PC-9 (cell line): Measurements from ENCODE around the gene GK. TPM values are rescaled to one million over a fixed set of nuclear protein-coding genes. Genes with fewer than 3 reads are reported as not detected.

Source experiments
- BruUV-seq: library from RNA; stranded (reverse); fragments of 400-500 nt; replicated peaks from 2 replicates; lab custom pipeline; 2021; lab: Mats Ljungman, UMichigan
- CTCF ChIA-PET: fragments of 300-600 bp; sonication (Branson Sonifier 250); formaldehyde crosslinking; loops from one replicate; lab custom pipeline; 2022; ENCODE audit warnings: antibody characterized with exemption; lab: Charles Lee
- POLR2A ChIA-PET: fragments of 300-600 bp; sonication (Branson Sonifier 250); formaldehyde crosslinking; loops from one replicate; lab custom pipeline; 2022; ENCODE audit warnings: antibody characterized with exemption; ENCODE audit not compliant: unreplicated experiment; lab: Charles Lee
- DNase-seq, 2 experiments: peaks; one replicate each; pipeline versions ENCODE4 v3.0.0 to v3.0.0-alpha.2; 2015 to 2022; ENCODE audit warnings: mixed read lengths in 1 of 2
- H2AFZ ChIP-seq: fragments of 200-600 bp; sonication (generic); 2 replicates; pipeline ENCODE4 v1.8.1; 2017; ENCODE audit warnings: antibody characterized with exemption
- H3F3A ChIP-seq: fragments of 200-600 bp; sonication (generic); 2 replicates; pipeline ENCODE4 v1.8.1; 2017; ENCODE audit warnings: antibody characterized with exemption, mild to moderate bottlenecking, low read depth; ENCODE audit not compliant: insufficient read depth
- H3K27ac ChIP-seq: fragments of 200-600 bp; sonication (generic); 2 replicates; pipeline ENCODE4 v1.6.1; 2016; ENCODE audit warnings: mixed run types
- H3K27me3 ChIP-seq: fragments of 200-600 bp; sonication (generic); 2 replicates; pipeline ENCODE4 v1.6.1; 2016; ENCODE audit warnings: low read depth, mixed run types; ENCODE audit not compliant: insufficient read depth
- H3K36me3 ChIP-seq: fragments of 200-600 bp; sonication (generic); 2 replicates; pipeline ENCODE4 v1.6.1; 2016; ENCODE audit warnings: low read depth, mixed run types
- H3K4me1 ChIP-seq: fragments of 200-600 bp; sonication (generic); replicated peaks from 2 replicates; pipeline ENCODE4 v1.6.1; 2016; ENCODE audit warnings: mixed run types; ENCODE audit not compliant: insufficient read depth
- H3K4me2 ChIP-seq: fragments of 200-600 bp; sonication (generic); 2 replicates; pipeline ENCODE4 v1.6.1; 2017; ENCODE audit warnings: mixed run types
- H3K4me3 ChIP-seq: fragments of 200-600 bp; sonication (generic); 2 replicates; pipeline ENCODE4 v1.6.1; 2016; ENCODE audit warnings: mixed run types
- H3K79me2 ChIP-seq: fragments of 200-600 bp; sonication (generic); 2 replicates; pipeline ENCODE4 v1.6.1; 2017; ENCODE audit warnings: low read depth, mixed run types
- H3K9me2 ChIP-seq: fragments of 200-600 bp; sonication (generic); 2 replicates; pipeline ENCODE4 v1.8.1; 2017; ENCODE audit warnings: mild to moderate bottlenecking; ENCODE audit not compliant: insufficient read depth
- H3K9me3 ChIP-seq: fragments of 200-600 bp; sonication (generic); 2 replicates; pipeline ENCODE4 v1.8.1; 2016; ENCODE audit warnings: low read depth; ENCODE audit not compliant: insufficient read depth
- H4K20me1 ChIP-seq: fragments of 200-600 bp; sonication (generic); 2 replicates; pipeline ENCODE4 v1.8.1; 2017; ENCODE audit not compliant: insufficient read depth
- CTCF ChIP-seq: fragments of 200-600 bp; sonication (generic); conservative IDR thresholded peaks from 2 replicates; pipeline ENCODE4 v1.6.1; 2017; ENCODE audit warnings: mixed run types, antibody characterized with exemption, mild to moderate bottlenecking, moderate library complexity
- EZH2 ChIP-seq: fragments of 200-600 bp; sonication (generic); IDR thresholded peaks from 2 replicates; pipeline ENCODE4 v1.8.0; 2017; ENCODE audit warnings: antibody characterized with exemption, low read depth
- intact Hi-C: fragments of 100-400 bp; cut with micrococcal nuclease; formaldehyde crosslinking; loops from one replicate; pipeline ENCODE4 v1.10.0; 2022; ENCODE audit not compliant: unreplicated experiment
- total RNA-seq: library from RNA; stranded (reverse); gene quantifications from 2 replicates; pipeline ENCODE4 v1.2.3, GENCODE V29; 2021

Gene GK
- total RNA-seq, 1 experiment from 2014 or later = 5.4 TPM

GRCh38 chrX:30673884-30674598 lies 20.8 kb downstream of the GK start:
- intact Hi-C loops = no loop called here
- Histone ChIP-seq H3K27me3 (no peaks in the 10 kb centered on the region), H3K9me3 (no peaks in the 10 kb centered on the region), H3K4me2 (no peak overlapping the region), H3K79me2 (no peaks in the 10 kb centered on the region), H3K27ac (no peak overlapping the region), H3K4me3 (no peak overlapping the region), H3K9me2 (no peaks in the 10 kb centered on the region), H3K36me3 (no peaks in the 10 kb centered on the region), H4K20me1 (no peaks in the 10 kb centered on the region), H2AFZ (no peak overlapping the region), H3F3A (no peaks in the 10 kb centered on the region), H3K4me1 (no peaks in the 10 kb centered on the region)
- ChIA-PET POLR2A (no interaction called here), CTCF (interaction anchor here (0.5 kb wide), 1 partner anchor 24 kb away, joined by 4 read pairs; no protein-coding TSS in a partner anchor)
- BruUV-seq = no TSS peak
- DNase-seq = no peak
- TF ChIP-seq EZH2 (no peak), CTCF (no peak)

- Histone ChIP-seq H3K9me2 (no peaks in the 10 kb centered on the region), H3K36me3 (no peaks in the 10 kb centered on the region), H2AFZ (no peak overlapping the region), H3K27me3 (no peaks in the 10 kb centered on the region), H4K20me1 (no peaks in the 10 kb centered on the region), H3F3A (no peaks in the 10 kb centered on the region), H3K9me3 (no peaks in the 10 kb centered on the region), H3K79me2 (no peaks in the 10 kb centered on the region), H3K4me2 (no peak overlapping the region), H3K4me3 (no peak overlapping the region), H3K4me1 (no peaks in the 10 kb centered on the region), H3K27ac (no peak overlapping the region)
- intact Hi-C loops = no loop called here
- DNase-seq = no peak
- TF ChIP-seq EZH2 = no peak
- ChIA-PET POLR2A (no interaction called here), CTCF (interaction anchor here (0.5 kb wide), 1 partner anchor 25 kb away, joined by 4 read pairs; no protein-coding TSS in a partner anchor)
- BruUV-seq = no TSS peak
These were observed 21.6 kb downstream of the GK start for GRCh38 chrX:30674799-30675198.

GRCh38 chrX:30679369-30679768 lies 26.1 kb downstream of the GK start:
- Histone ChIP-seq H3K4me1 (no peaks in the 10 kb centered on the region), H2AFZ (no peak overlapping the region), H3F3A (no peaks in the 10 kb centered on the region), H3K9me2 (no peaks in the 10 kb centered on the region), H3K27me3 (no peaks in the 10 kb centered on the region), H3K4me3 (no peak overlapping the region), H4K20me1 (no peaks in the 10 kb centered on the region), H3K27ac (no peak overlapping the region), H3K79me2 (no peaks in the 10 kb centered on the region), H3K4me2 (no peak overlapping the region), H3K36me3 (no peaks in the 10 kb centered on the region), H3K9me3 (no peaks in the 10 kb centered on the region)
- BruUV-seq = no TSS peak
- POLR2A ChIA-PET = no interaction called here
- no peak for DNase-seq
- CTCF ChIA-PET = no interaction called here
- no peak for TF ChIP-seq EZH2
- TF ChIP-seq CTCF = no peak
- intact Hi-C loops = no loop called here
